ENCODE results near the gene AGRN.

AGRN gene

DNA sequence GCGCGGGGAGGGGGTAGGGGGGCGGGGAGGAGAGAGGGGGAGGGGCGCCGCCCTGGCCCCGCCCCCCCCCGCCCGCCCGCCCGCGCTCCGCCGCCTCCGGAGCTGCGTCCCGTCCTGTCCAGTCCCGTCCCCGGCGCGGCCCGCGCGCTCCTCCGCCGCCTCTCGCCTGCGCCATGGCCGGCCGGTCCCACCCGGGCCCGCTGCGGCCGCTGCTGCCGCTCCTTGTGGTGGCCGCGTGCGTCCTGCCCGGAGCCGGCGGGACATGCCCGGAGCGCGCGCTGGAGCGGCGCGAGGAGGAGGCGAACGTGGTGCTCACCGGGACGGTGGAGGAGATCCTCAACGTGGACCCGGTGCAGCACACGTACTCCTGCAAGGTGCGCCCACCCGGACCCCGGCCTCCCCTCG is at the start of gene AGRN:
Gene AGRN, plus strand, starts transcription at position 121 of the 405 bp plus-strand sequence. Its CDS starts 53 bp downstream, at position 174.
- DNase-seq (ENCODE audit: low read depth) = no peak
- H3K4me3 ChIP-seq (ENCODE audit: low read length) = peak within 1 kb of the TSS; percentile 72
- no peak for TF ChIP-seq CTCF (conservative IDR thresholded peaks at IDR 0.05; ENCODE audit: low read depth, low read length)

DNA sequence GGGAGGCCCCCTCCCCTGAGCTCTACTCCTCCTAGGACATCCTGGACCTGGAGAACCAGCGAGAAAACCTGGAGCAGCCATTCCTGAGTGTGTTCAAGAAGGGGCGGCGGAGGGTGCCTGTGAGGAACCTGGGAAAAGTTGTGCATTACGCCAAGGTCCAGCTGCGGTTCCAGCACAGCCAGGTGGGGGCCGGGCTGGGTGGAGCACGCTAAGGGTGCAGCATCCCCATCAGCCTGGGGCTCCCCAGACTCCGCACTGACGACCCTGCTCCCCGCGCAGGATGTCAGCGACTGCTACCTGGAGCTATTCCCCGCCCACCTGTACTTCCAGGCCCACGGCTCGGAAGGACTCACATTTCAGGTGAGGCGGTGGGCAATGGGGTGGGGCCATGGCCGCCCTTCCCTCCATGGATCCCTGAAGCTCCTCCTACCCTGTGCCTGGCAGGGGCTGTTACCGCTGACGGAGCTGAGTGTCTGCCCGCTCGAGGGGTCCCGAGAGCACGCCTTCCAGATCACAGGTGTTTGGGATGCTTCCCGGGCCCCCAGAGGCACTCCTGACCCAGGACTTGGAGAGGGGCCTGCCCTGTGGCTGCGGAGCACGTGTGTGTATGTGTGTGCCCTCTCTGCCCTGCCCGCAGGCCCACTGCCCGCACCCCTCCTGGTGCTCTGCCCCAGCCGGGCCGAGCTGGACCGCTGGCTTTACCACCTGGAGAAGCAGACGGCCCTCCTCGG is 49.5 kb upstream of the AGRN start:
- no peak overlapping the region for H3K4me3 ChIP-seq (ENCODE audit: low read length)
- DNase-seq (ENCODE audit: low read depth) = no peak
- TF ChIP-seq CTCF (conservative IDR thresholded peaks at IDR 0.05; ENCODE audit: low read depth, low read length) = no peak

- no peak for DNase-seq (ENCODE audit: low read depth)
- H3K4me3 ChIP-seq (ENCODE audit: low read length) = no peak overlapping the region
Observed at GRCh38 chr1:970973-971730, 48.8 kb upstream of the AGRN start.

DNA sequence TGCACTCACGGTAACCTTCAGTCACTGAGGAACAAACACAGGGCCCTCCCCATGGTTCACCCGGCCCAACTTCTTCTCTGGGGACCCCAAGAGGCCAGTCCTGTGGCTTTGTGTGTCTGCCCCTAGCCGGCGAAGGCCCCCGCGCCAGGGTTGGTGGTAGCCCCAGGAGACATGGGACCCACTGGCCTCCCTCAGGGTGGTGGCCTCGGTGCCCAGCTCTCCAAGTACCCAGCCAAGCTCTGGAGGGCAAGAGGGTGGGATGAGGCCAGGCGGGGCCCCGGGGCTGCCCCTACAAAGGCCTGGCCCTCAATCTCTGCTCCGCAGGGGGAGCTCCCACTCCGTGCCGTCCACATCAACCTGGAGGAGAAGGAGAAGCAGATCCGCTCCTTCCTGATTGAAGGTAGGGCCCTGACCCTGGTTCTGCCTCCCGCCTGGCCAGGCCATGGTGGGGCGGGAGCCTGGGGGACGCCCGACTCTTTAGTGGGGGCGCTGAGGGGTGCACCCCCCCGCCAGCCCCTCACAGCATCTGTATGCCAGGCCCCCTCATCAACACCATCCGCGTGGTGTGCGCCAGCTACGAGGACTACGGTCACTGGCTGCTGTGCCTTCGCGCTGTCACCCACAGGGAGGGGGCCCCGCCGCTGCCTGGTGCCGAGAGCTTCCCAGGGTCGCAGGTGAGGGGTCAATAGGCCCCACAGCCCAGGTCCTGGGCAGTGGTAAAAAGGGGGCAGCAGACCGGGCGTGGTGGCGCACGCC is 48.0 kb upstream of the AGRN start:
- DNase-seq (ENCODE audit: low read depth) = no peak
- no peak overlapping the region for H3K4me3 ChIP-seq (ENCODE audit: low read length)
- no peak for TF ChIP-seq CTCF (conservative IDR thresholded peaks at IDR 0.05; ENCODE audit: low read depth, low read length)

More at GRCh38 chr1:970973-971730, 48.8 kb upstream of the AGRN start:
- TF ChIP-seq CTCF (conservative IDR thresholded peaks at IDR 0.05; ENCODE audit: low read depth, low read length) = no peak

- no peak overlapping the region for H3K4me3 ChIP-seq (ENCODE audit: low read length)
- no peak for DNase-seq (ENCODE audit: low read depth)
- no peak for TF ChIP-seq CTCF (conservative IDR thresholded peaks at IDR 0.05; ENCODE audit: low read depth, low read length)
Observed at GRCh38 chr1:972726-973458, 47.0 kb upstream of the AGRN start.

- no peak for TF ChIP-seq CTCF (conservative IDR thresholded peaks at IDR 0.05; ENCODE audit: low read depth, low read length)
Observed at GRCh38 chr1:973459-974292, 46.2 kb upstream of the AGRN start.

More at GRCh38 chr1:973459-974292, 46.2 kb upstream of the AGRN start:
- DNase-seq (ENCODE audit: low read depth) = no peak
- no peak overlapping the region for H3K4me3 ChIP-seq (ENCODE audit: low read length)

All from retinal pigment epithelial cell (primary cell).